NT2/D1 (cell line): ENCODE results near the gene MARCHF3.

ENCODE experiments used
- SUZ12 ChIP-seq: IDR thresholded peaks from 2 replicates; pipeline ENCODE4 v1.6.1; 2011; ENCODE audit not compliant: insufficient read length, insufficient read depth; ENCODE audit errors: extremely low read depth
- YY1 ChIP-seq: IDR thresholded peaks from 2 replicates; pipeline ENCODE4 v1.6.1; 2011; ENCODE audit not compliant: insufficient read length, insufficient read depth
- ZNF274 ChIP-seq: IDR thresholded peaks from 2 replicates; pipeline ENCODE4 v1.6.1; 2011; ENCODE audit warnings: mild to moderate bottlenecking, low read depth, low read length

GRCh38 chr5:126900796-126901195, 129.6 kb downstream of the MARCHF3 start:
- TF ChIP-seq ZNF274 (no peak), YY1 (no peak), SUZ12 (no peak)
